ENCODE measurements around the gene TIMM22. TPM values are rescaled to one million over a fixed set of nuclear protein-coding genes. Genes with fewer than 3 reads are reported as not detected.

The TIMM22 gene
- total RNA-seq, 4 donors from 2014 or later: 11.6 to 12.9 (median 12.6) TPM

GRCh38 chr17:1011760-1012735, 15.1 kb downstream of the TIMM22 start:
- H3K4me3 ChIP-seq: no peak overlapping the region
- H3K4me1 ChIP-seq: peaks cover 24% of the 10 kb centered on the region
- peaks cover 63% of the 10 kb centered on the region for H3K36me3 ChIP-seq
- no peaks in the 10 kb centered on the region for H3K9me3 ChIP-seq
- no peak overlapping the region for H3K27ac ChIP-seq
- TF ChIP-seq, protein P1, sequence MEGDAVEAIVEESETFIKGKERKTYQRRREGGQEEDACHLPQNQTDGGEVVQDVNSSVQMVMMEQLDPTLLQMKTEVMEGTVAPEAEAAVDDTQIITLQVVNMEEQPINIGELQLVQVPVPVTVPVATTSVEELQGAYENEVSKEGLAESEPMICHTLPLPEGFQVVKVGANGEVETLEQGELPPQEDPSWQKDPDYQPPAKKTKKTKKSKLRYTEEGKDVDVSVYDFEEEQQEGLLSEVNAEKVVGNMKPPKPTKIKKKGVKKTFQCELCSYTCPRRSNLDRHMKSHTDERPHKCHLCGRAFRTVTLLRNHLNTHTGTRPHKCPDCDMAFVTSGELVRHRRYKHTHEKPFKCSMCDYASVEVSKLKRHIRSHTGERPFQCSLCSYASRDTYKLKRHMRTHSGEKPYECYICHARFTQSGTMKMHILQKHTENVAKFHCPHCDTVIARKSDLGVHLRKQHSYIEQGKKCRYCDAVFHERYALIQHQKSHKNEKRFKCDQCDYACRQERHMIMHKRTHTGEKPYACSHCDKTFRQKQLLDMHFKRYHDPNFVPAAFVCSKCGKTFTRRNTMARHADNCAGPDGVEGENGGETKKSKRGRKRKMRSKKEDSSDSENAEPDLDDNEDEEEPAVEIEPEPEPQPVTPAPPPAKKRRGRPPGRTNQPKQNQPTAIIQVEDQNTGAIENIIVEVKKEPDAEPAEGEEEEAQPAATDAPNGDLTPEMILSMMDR (IDR thresholded peaks at IDR 0.05): no peak
- no peak for TF ChIP-seq POLR2A (IDR thresholded peaks at IDR 0.05)
- no peak for TF ChIP-seq POLR2AphosphoS5 (IDR thresholded peaks at IDR 0.05)
- TF ChIP-seq EP300 (IDR thresholded peaks at IDR 0.05): no peak
- H3K27me3 ChIP-seq: no peaks in the 10 kb centered on the region
- 88% methylated on average over 19 of the region's 57 CpGs for WGBS
- DNase-seq (ENCODE audit: low spot score in 2 of 2): no peak

GRCh38 chr17:1012823-1013728, 16.1 kb downstream of the TIMM22 start:
- Histone ChIP-seq H3K27me3 (no peaks in the 10 kb centered on the region), H3K27ac (no peak overlapping the region), H3K9me3 (no peaks in the 10 kb centered on the region), H3K36me3 (peaks cover 54% of the 10 kb centered on the region), H3K4me3 (no peak overlapping the region), H3K4me1 (peaks cover 14% of the 10 kb centered on the region)
- TF ChIP-seq POLR2A (IDR thresholded peaks at IDR 0.05) (no peak), POLR2AphosphoS5 (IDR thresholded peaks at IDR 0.05) (no peak), EP300 (IDR thresholded peaks at IDR 0.05) (no peak)
- TF ChIP-seq, protein P1 (IDR thresholded peaks at IDR 0.05): no peak
- WGBS: 73% methylated on average over 23 of the region's 30 CpGs
- DNase-seq (ENCODE audit: low spot score in 2 of 2): peak in 1 of 2 donors; percentile 59

- no peak for TF ChIP-seq EP300 (IDR thresholded peaks at IDR 0.05)
- 89% methylated on average over 9 of the region's 9 CpGs for WGBS
- H3K27ac ChIP-seq: no peak overlapping the region
- peaks cover 53% of the 10 kb centered on the region for H3K36me3 ChIP-seq
- no peaks in the 10 kb centered on the region for H3K27me3 ChIP-seq
- H3K9me3 ChIP-seq: no peaks in the 10 kb centered on the region
- no peak for DNase-seq (ENCODE audit: low spot score in 2 of 2)
- H3K4me1 ChIP-seq: peaks cover 11% of the 10 kb centered on the region
- H3K4me3 ChIP-seq: no peak overlapping the region
Measured at GRCh38 chr17:1013729-1014090, 16.8 kb downstream of the TIMM22 start.

DNA sequence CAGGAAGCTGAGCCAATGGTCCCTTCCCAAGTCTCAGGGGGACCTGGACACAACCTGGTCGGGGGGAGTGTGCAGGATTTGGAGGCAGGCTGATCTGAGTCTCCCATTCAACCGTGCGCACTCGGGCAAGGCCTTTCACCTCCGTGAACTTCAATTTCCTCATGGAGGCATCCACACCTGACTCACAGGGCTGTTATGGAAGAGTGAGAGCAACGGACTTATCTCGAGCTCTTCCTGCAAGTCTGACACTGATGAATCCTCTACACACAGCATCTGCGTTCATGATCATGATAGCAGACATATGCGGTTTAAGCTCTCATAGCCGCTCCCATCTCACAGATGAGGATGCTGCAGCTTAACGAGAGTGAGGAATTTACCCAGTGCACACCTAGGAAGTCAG, 21.6 kb downstream of the TIMM22 start:
- Histone ChIP-seq H3K4me1 (peaks cover 9% of the 10 kb centered on the region), H3K36me3 (peaks cover 24% of the 10 kb centered on the region), H3K4me3 (no peak overlapping the region), H3K27me3 (no peaks in the 10 kb centered on the region), H3K27ac (no peak overlapping the region), H3K9me3 (no peaks in the 10 kb centered on the region)
- TF ChIP-seq, protein P1 (IDR thresholded peaks at IDR 0.05): no peak
- no peak for TF ChIP-seq POLR2AphosphoS5 (IDR thresholded peaks at IDR 0.05)
- TF ChIP-seq POLR2A (IDR thresholded peaks at IDR 0.05): no peak
- no peak for TF ChIP-seq EP300 (IDR thresholded peaks at IDR 0.05)
- 88% methylated on average over 11 of the region's 11 CpGs for WGBS
- no peak for DNase-seq (ENCODE audit: low spot score in 2 of 2)

- 69% methylated on average over 7 of the region's 10 CpGs for WGBS
- Histone ChIP-seq H3K9me3 (no peaks in the 10 kb centered on the region), H3K27ac (no peak overlapping the region), H3K4me3 (no peak overlapping the region), H3K27me3 (no peaks in the 10 kb centered on the region), H3K4me1 (peaks cover 9% of the 10 kb centered on the region), H3K36me3 (peaks cover 27% of the 10 kb centered on the region)
- DNase-seq (ENCODE audit: low spot score in 2 of 2): no peak
- TF ChIP-seq POLR2AphosphoS5 (IDR thresholded peaks at IDR 0.05) (no peak), POLR2A (IDR thresholded peaks at IDR 0.05) (no peak), EP300 (IDR thresholded peaks at IDR 0.05) (no peak)
- TF ChIP-seq, protein P1 (IDR thresholded peaks at IDR 0.05): no peak
Measured at GRCh38 chr17:1019451-1019850, 22.5 kb downstream of the TIMM22 start.

Measured in suprapubic skin (tissue), 4 donors.